Measurements from ENCODE around the gene MAP3K4.

The MAP3K4 gene

GRCh38 chr6:161057103-161058091 lies 65.8 kb downstream of the MAP3K4 start:
- no peaks in the 10 kb centered on the region for H3K36me3 ChIP-seq (ENCODE audit: control insufficient read depth, insufficient read depth, low read length)
- H3K27me3 ChIP-seq (ENCODE audit: control insufficient read depth, insufficient read depth, low read length), result no peaks in the 10 kb centered on the region
- no peak overlapping the region for H3K9ac ChIP-seq (ENCODE audit: low read length)
- H3K4me1 ChIP-seq (ENCODE audit: control insufficient read depth, insufficient read depth, low read length), result no peaks in the 10 kb centered on the region
- no peaks in the 10 kb centered on the region for H3K9me3 ChIP-seq (ENCODE audit: control insufficient read depth, low read length)
- H3K4me3 ChIP-seq (ENCODE audit: low read length), result no peak overlapping the region

DNA sequence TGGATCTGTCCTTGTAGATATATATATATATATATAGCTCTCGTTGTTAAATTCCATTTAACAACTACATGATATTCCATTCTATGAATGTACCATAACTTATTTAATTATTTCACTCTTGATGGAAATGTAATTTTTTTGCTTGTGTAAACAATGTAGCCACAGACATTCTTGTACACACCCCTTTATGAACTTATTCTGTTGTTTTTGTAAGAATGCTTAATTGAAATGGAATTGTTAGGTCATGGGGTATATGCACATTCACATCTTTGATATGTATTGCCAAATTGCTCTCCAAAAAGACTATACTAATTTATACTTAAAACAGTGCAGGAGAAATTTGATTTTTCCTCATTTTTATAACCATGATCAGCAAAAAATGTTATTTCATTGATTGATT lies 67.2 kb downstream of the MAP3K4 start:
- Histone ChIP-seq H3K27me3 (ENCODE audit: control insufficient read depth, insufficient read depth, low read length) (no peaks in the 10 kb centered on the region), H3K9me3 (ENCODE audit: control insufficient read depth, low read length) (no peaks in the 10 kb centered on the region), H3K4me1 (ENCODE audit: control insufficient read depth, insufficient read depth, low read length) (no peaks in the 10 kb centered on the region), H3K9ac (ENCODE audit: low read length) (no peak overlapping the region), H3K36me3 (ENCODE audit: control insufficient read depth, insufficient read depth, low read length) (no peaks in the 10 kb centered on the region), H3K4me3 (ENCODE audit: low read length) (no peak overlapping the region)

GRCh38 chr6:161061576-161061975 lies 70.0 kb downstream of the MAP3K4 start:
- H3K27me3 ChIP-seq (ENCODE audit: control insufficient read depth, insufficient read depth, low read length), result no peaks in the 10 kb centered on the region
- no peak overlapping the region for H3K4me3 ChIP-seq (ENCODE audit: low read length)
- H3K36me3 ChIP-seq (ENCODE audit: control insufficient read depth, insufficient read depth, low read length), result no peaks in the 10 kb centered on the region
- H3K9me3 ChIP-seq (ENCODE audit: control insufficient read depth, low read length), result no peaks in the 10 kb centered on the region
- no peak overlapping the region for H3K9ac ChIP-seq (ENCODE audit: low read length)
- H3K4me1 ChIP-seq (ENCODE audit: control insufficient read depth, insufficient read depth, low read length), result no peaks in the 10 kb centered on the region

DNA sequence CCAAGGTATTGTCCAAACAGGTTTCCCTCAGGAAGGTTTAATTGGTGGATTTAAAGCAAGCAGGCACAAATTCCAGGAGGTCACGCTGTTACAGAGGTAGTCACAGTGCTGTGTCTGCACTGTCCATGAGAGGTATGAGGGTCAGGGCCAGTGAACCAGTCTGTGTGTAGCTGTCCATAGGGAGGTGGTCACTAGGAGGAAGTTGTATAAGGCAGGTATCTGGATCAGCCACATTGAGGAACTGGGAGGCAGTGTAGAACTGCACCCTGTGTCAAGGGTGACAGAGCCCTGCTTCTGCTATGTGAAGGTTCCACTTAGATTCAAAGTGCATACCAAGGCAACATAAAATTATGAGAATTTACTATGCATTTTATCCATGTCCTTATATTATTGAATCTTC lies 73.3 kb downstream of the MAP3K4 start:
- H3K36me3 ChIP-seq (ENCODE audit: control insufficient read depth, insufficient read depth, low read length), result no peaks in the 10 kb centered on the region
- H3K9me3 ChIP-seq (ENCODE audit: control insufficient read depth, low read length), result no peaks in the 10 kb centered on the region
- no peak overlapping the region for H3K4me3 ChIP-seq (ENCODE audit: low read length)
- no peak overlapping the region for H3K9ac ChIP-seq (ENCODE audit: low read length)
- H3K4me1 ChIP-seq (ENCODE audit: control insufficient read depth, insufficient read depth, low read length), result no peaks in the 10 kb centered on the region
- no peaks in the 10 kb centered on the region for H3K27me3 ChIP-seq (ENCODE audit: control insufficient read depth, insufficient read depth, low read length)

DNA sequence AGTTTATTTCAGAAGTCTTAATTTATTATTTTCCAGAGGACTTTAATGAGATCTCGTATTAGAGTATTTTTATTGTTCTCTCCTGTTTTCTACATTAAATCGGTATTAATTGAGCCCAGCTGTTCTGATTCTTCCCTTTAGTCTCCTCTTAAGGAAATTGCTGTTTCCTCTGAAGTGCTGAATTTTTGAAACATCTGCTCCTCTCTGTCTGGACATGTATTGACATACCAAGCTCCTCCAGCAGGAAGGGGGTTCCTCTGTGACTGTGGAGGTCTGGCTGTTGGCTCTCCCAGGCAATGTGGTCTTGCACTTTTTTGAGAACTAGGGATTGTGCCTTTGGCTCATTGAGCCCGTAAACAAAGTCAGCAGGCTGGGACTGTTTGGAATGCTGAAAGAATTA lies 74.9 kb downstream of the MAP3K4 start:
- Histone ChIP-seq H3K27me3 (ENCODE audit: control insufficient read depth, insufficient read depth, low read length) (no peaks in the 10 kb centered on the region), H3K9ac (ENCODE audit: low read length) (no peak overlapping the region), H3K4me3 (ENCODE audit: low read length) (no peak overlapping the region), H3K9me3 (ENCODE audit: control insufficient read depth, low read length) (no peaks in the 10 kb centered on the region), H3K36me3 (ENCODE audit: control insufficient read depth, insufficient read depth, low read length) (no peaks in the 10 kb centered on the region), H3K4me1 (ENCODE audit: control insufficient read depth, insufficient read depth, low read length) (no peaks in the 10 kb centered on the region)

GRCh38 chr6:161067749-161068148 lies 76.2 kb downstream of the MAP3K4 start:
- Histone ChIP-seq H3K27me3 (ENCODE audit: control insufficient read depth, insufficient read depth, low read length) (no peaks in the 10 kb centered on the region), H3K9me3 (ENCODE audit: control insufficient read depth, low read length) (no peaks in the 10 kb centered on the region), H3K36me3 (ENCODE audit: control insufficient read depth, insufficient read depth, low read length) (no peaks in the 10 kb centered on the region), H3K9ac (ENCODE audit: low read length) (no peak overlapping the region), H3K4me1 (ENCODE audit: control insufficient read depth, insufficient read depth, low read length) (no peaks in the 10 kb centered on the region), H3K4me3 (ENCODE audit: low read length) (no peak overlapping the region)

GRCh38 chr6:161068321-161068741 lies 76.8 kb downstream of the MAP3K4 start:
- Histone ChIP-seq H3K4me1 (ENCODE audit: control insufficient read depth, insufficient read depth, low read length) (no peaks in the 10 kb centered on the region), H3K9ac (ENCODE audit: low read length) (no peak overlapping the region), H3K36me3 (ENCODE audit: control insufficient read depth, insufficient read depth, low read length) (no peaks in the 10 kb centered on the region), H3K27me3 (ENCODE audit: control insufficient read depth, insufficient read depth, low read length) (no peaks in the 10 kb centered on the region), H3K9me3 (ENCODE audit: control insufficient read depth, low read length) (no peaks in the 10 kb centered on the region), H3K4me3 (ENCODE audit: low read length) (no peak overlapping the region)

DNA sequence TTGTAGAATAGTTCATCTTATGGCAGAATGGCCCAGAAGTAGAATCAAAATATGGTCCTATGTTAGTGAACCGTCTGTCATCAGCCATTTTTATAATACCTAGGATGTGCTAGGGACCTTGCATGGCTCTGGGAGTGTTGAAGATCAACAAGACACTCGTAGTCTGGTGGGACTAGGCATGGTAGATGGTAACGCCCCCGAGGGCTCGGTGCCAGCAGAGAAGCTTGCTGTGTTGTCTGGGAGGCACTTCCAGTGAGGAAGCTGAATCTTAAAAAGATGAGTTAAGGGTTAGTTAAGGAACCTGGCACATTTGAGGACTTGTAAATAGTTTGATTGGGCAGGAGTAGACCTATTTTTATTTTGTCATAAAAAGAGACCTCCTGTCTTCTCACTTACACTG lies 82.4 kb downstream of the MAP3K4 start:
- Histone ChIP-seq H3K9ac (ENCODE audit: low read length) (no peak overlapping the region), H3K9me3 (ENCODE audit: control insufficient read depth, low read length) (no peaks in the 10 kb centered on the region), H3K4me1 (ENCODE audit: control insufficient read depth, insufficient read depth, low read length) (no peaks in the 10 kb centered on the region), H3K4me3 (ENCODE audit: low read length) (no peak overlapping the region), H3K36me3 (ENCODE audit: control insufficient read depth, insufficient read depth, low read length) (no peaks in the 10 kb centered on the region), H3K27me3 (ENCODE audit: control insufficient read depth, insufficient read depth, low read length) (no peaks in the 10 kb centered on the region)

GRCh38 chr6:161074496-161075121 lies 83.0 kb downstream of the MAP3K4 start:
- Histone ChIP-seq H3K36me3 (ENCODE audit: control insufficient read depth, insufficient read depth, low read length) (no peaks in the 10 kb centered on the region), H3K9me3 (ENCODE audit: control insufficient read depth, low read length) (no peaks in the 10 kb centered on the region)

DNA sequence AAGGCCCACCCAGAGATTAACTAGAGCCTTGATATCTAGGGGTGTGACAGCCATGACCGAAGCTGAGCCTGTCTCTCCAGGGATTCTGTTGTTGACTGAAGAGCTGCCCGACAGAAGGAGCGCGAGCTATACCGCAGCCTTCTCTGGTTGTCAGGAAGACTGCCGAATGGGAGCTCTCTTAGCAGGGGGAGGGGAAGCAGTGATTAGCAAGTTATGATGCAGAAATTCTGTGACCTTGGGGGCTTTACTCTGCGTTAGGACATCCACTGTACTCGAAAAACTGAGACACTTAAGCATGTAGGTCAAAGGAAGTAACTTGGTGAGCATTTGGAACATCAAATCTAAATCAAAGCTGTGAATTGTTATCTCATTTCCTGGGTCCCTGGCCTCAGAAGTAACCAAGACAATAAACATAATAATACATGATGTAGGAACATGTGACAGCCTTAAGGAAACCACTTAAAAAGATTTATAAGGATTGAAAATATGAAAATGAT lies 84.7 kb downstream of the MAP3K4 start:
- no peak overlapping the region for H3K4me3 ChIP-seq (ENCODE audit: low read length)
- H3K36me3 ChIP-seq (ENCODE audit: control insufficient read depth, insufficient read depth, low read length), result no peaks in the 10 kb centered on the region
- H3K9me3 ChIP-seq (ENCODE audit: control insufficient read depth, low read length), result no peaks in the 10 kb centered on the region
- H3K9ac ChIP-seq (ENCODE audit: low read length), result no peak overlapping the region
- H3K27me3 ChIP-seq (ENCODE audit: control insufficient read depth, insufficient read depth, low read length), result no peaks in the 10 kb centered on the region
- H3K4me1 ChIP-seq (ENCODE audit: control insufficient read depth, insufficient read depth, low read length), result no peaks in the 10 kb centered on the region

More at GRCh38 chr6:161074496-161075121, 83.0 kb downstream of the MAP3K4 start:
- Histone ChIP-seq H3K4me1 (ENCODE audit: control insufficient read depth, insufficient read depth, low read length) (no peaks in the 10 kb centered on the region), H3K9ac (ENCODE audit: low read length) (no peak overlapping the region), H3K4me3 (ENCODE audit: low read length) (no peak overlapping the region), H3K27me3 (ENCODE audit: control insufficient read depth, insufficient read depth, low read length) (no peaks in the 10 kb centered on the region)

DNA sequence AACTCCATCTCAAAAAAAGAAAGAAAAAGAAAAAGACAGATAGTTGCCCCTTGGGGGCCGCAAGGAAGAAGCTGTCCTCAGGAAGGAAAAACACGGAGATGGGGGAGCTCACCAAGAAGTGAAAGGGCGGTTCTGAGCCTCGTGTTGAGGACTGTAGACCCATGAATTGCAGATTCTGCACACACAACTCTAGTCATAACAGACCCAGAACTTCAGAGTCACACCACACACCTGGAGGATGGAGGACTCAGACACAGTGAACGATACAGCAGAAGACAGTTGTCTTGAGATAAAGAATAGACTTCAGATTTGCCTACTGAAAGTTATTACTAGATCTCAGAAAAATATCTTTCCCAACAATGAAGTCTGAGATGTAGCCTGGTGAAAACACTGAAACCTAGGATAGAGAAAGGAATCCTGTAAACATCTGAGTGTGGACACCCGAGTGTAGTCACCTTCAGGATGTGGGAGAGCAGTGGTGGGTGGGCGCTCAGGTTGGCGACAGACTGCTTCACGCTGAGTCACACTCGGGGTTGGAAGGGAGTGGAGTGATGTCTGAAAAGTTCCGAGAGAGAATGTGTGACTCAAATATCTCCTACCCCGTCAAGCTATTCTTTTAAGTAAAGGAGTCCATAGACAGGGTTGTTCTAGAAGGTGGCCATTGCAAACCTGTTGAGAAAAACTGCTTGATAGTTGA lies 88.1 kb downstream of the MAP3K4 start:
- H3K9me3 ChIP-seq (ENCODE audit: control insufficient read depth, low read length), result no peaks in the 10 kb centered on the region
- no peaks in the 10 kb centered on the region for H3K27me3 ChIP-seq (ENCODE audit: control insufficient read depth, insufficient read depth, low read length)
- H3K4me3 ChIP-seq (ENCODE audit: low read length), result no peak overlapping the region
- H3K4me1 ChIP-seq (ENCODE audit: control insufficient read depth, insufficient read depth, low read length), result no peaks in the 10 kb centered on the region
- no peaks in the 10 kb centered on the region for H3K36me3 ChIP-seq (ENCODE audit: control insufficient read depth, insufficient read depth, low read length)
- no peak overlapping the region for H3K9ac ChIP-seq (ENCODE audit: low read length)
